Measurements from ENCODE around the gene SLC49A3. TPM values are rescaled to one million over a fixed set of nuclear protein-coding genes. Genes with fewer than 3 reads are reported as not detected.
A peak's percentile ranks its signal among the peaks of the same experiment; 100 is the strongest.

Gene SLC49A3
- total RNA-seq, 1 donor from 2014 or later = 0.67 TPM

- Mint-ChIP-seq H3K4me3 (ENCODE audit: unreplicated experiment) (no peak overlapping the region), H3K27ac (ENCODE audit: unreplicated experiment) (no peak overlapping the region), H3K27me3 (ENCODE audit: unreplicated experiment) (no peaks in the 10 kb centered on the region), H3K4me1 (ENCODE audit: unreplicated experiment) (peaks cover 32% of the 10 kb centered on the region), H3K36me3 (ENCODE audit: unreplicated experiment) (peaks cover 16% of the 10 kb centered on the region), H3K9me3 (ENCODE audit: unreplicated experiment) (no peaks in the 10 kb centered on the region)
- TF ChIP-seq, protein P1, sequence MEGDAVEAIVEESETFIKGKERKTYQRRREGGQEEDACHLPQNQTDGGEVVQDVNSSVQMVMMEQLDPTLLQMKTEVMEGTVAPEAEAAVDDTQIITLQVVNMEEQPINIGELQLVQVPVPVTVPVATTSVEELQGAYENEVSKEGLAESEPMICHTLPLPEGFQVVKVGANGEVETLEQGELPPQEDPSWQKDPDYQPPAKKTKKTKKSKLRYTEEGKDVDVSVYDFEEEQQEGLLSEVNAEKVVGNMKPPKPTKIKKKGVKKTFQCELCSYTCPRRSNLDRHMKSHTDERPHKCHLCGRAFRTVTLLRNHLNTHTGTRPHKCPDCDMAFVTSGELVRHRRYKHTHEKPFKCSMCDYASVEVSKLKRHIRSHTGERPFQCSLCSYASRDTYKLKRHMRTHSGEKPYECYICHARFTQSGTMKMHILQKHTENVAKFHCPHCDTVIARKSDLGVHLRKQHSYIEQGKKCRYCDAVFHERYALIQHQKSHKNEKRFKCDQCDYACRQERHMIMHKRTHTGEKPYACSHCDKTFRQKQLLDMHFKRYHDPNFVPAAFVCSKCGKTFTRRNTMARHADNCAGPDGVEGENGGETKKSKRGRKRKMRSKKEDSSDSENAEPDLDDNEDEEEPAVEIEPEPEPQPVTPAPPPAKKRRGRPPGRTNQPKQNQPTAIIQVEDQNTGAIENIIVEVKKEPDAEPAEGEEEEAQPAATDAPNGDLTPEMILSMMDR (IDR thresholded peaks at IDR 0.05) = no peak
- DNase-seq (ENCODE audit: extremely low spot score, unreplicated experiment) = no peak
Observed at GRCh38 chr4:725391-726234, 36.7 kb upstream of the SLC49A3 start.

GRCh38 chr4:723751-724530 lies 35.0 kb upstream of the SLC49A3 start:
- no peaks in the 10 kb centered on the region for H3K27me3 Mint-ChIP-seq (ENCODE audit: unreplicated experiment)
- no peak for DNase-seq (ENCODE audit: extremely low spot score, unreplicated experiment)
- TF ChIP-seq, protein P1 (IDR thresholded peaks at IDR 0.05) = no peak
- no peak overlapping the region for H3K4me3 Mint-ChIP-seq (ENCODE audit: unreplicated experiment)
- no peak overlapping the region for H3K27ac Mint-ChIP-seq (ENCODE audit: unreplicated experiment)
- peaks cover 44% of the 10 kb centered on the region for H3K4me1 Mint-ChIP-seq (ENCODE audit: unreplicated experiment)
- H3K9me3 Mint-ChIP-seq (ENCODE audit: unreplicated experiment) = no peaks in the 10 kb centered on the region
- H3K36me3 Mint-ChIP-seq (ENCODE audit: unreplicated experiment) = peaks cover 13% of the 10 kb centered on the region

GRCh38 chr4:722851-723360 lies 34.0 kb upstream of the SLC49A3 start:
- H3K9me3 Mint-ChIP-seq (ENCODE audit: unreplicated experiment) = no peaks in the 10 kb centered on the region
- no peaks in the 10 kb centered on the region for H3K27me3 Mint-ChIP-seq (ENCODE audit: unreplicated experiment)
- peaks cover 50% of the 10 kb centered on the region for H3K4me1 Mint-ChIP-seq (ENCODE audit: unreplicated experiment)
- H3K36me3 Mint-ChIP-seq (ENCODE audit: unreplicated experiment) = peaks cover 11% of the 10 kb centered on the region
- no peak for DNase-seq (ENCODE audit: extremely low spot score, unreplicated experiment)
- H3K4me3 Mint-ChIP-seq (ENCODE audit: unreplicated experiment) = no peak overlapping the region
- peak overlapping the region; percentile 45 for H3K27ac Mint-ChIP-seq (ENCODE audit: unreplicated experiment)
- TF ChIP-seq, protein P1 (IDR thresholded peaks at IDR 0.05) = no peak

DNA sequence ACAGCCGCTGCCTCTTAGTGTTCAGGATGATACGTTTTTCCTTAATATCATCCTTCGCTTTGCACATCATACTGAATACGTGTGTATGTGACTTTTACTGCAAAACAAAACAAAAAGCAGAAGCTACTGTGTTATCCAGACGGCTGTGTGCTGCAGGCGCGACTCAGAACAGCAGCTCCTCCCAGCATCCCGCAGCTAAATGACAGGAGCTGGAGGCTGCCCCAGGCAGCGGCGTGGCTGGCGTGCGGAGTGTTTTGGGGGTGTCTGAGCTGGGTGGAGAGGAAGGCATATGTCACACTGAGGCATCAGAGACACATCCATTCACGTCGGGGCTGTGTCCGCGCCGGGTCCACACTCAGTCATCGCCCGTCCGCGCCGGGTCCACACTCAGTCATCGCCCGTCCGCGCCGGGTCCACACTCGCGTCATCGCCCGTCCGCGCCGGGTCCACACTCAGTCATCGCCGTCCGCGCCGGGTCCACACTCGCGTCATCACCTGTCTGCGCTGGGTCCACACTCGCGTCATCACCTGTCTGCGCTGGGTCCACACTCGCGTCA lies 33.3 kb upstream of the SLC49A3 start:
- Mint-ChIP-seq H3K4me1 (ENCODE audit: unreplicated experiment) (peaks cover 50% of the 10 kb centered on the region), H3K9me3 (ENCODE audit: unreplicated experiment) (no peaks in the 10 kb centered on the region), H3K27ac (ENCODE audit: unreplicated experiment) (peak overlapping the region; percentile 90), H3K27me3 (ENCODE audit: unreplicated experiment) (no peaks in the 10 kb centered on the region), H3K4me3 (ENCODE audit: unreplicated experiment) (no peak overlapping the region), H3K36me3 (ENCODE audit: unreplicated experiment) (peaks cover 11% of the 10 kb centered on the region)
- TF ChIP-seq, protein P1 (IDR thresholded peaks at IDR 0.05) = no peak
- no peak for DNase-seq (ENCODE audit: extremely low spot score, unreplicated experiment)

Measured in osteocyte (in vitro differentiated cells).